ENCODE data around the gene FBXW5. TPM values are rescaled to one million over a fixed set of nuclear protein-coding genes. Genes with fewer than 3 reads are reported as not detected.

FBXW5 gene
- polyA plus RNA-seq, 4 donors = 96.1 to 262 (median 181) TPM

GRCh38 chr9:136943291-136944211, 987 bp downstream of the FBXW5 start:
- 11 to 20% (median 15%) methylated on average over 52 to 61 of the region's 61 CpGs for WGBS, 3 donors
- peak in 1 of 2 donors; percentile 30 for DNase-seq
- peaks cover 21 to 55% (median 23%) of the 10 kb centered on the region in 3 donors for H3K36me3 ChIP-seq (ENCODE audit: control insufficient read depth in 3 of 3, insufficient read depth in 2 of 3, low read depth in 1 of 3, low read length in 3 of 3)
- H3K27ac ChIP-seq (ENCODE audit: low read depth in 1 of 3, low read length in 2 of 3) = peak overlapping the region; percentile 78 to 91 (median 91)
- no peaks in the 10 kb centered on the region for H3K9me3 ChIP-seq (ENCODE audit: control insufficient read depth in 2 of 2, insufficient read depth in 1 of 2, low read depth in 1 of 2, low read length in 1 of 2)
- peak overlapping the region; percentile 89 to 97 (median 90) for H3K4me3 ChIP-seq (ENCODE audit: low read depth in 1 of 3, low read length in 3 of 3)
- no peaks in the 10 kb centered on the region for H3K27me3 ChIP-seq (ENCODE audit: control insufficient read depth in 3 of 3, insufficient read depth in 3 of 3, low read length in 3 of 3)
- FAIRE-seq = no peak
- H3K4me1 ChIP-seq (ENCODE audit: control insufficient read depth in 3 of 3, insufficient read depth in 2 of 3, low read depth in 1 of 3, low read length in 2 of 3) = peaks cover 0 to 40% (median 2%) of the 10 kb centered on the region in 3 donors

DNA sequence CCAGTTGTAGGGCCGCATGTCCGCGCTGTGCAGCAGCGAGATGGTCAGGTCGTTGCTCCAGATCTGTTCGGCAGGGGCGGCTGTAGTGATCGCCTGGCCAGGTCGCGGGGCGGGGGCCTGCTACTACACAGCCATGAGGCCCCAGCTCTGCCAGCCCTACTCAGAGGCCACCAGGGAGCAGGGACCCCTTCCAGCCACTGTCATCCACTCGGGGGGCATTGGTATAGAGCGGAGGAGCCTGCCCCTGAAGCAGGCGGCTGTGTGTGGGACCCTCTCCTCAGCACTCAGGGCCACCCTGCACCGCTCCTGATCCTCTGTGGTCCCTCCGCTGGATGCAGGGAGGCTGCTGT, 1.7 kb downstream of the FBXW5 start:
- Histone ChIP-seq H3K36me3 (ENCODE audit: control insufficient read depth in 3 of 3, insufficient read depth in 2 of 3, low read depth in 1 of 3, low read length in 3 of 3) (peaks cover 21 to 60% (median 23%) of the 10 kb centered on the region in 3 donors), H3K27ac (ENCODE audit: low read depth in 1 of 3, low read length in 2 of 3) (no peak overlapping the region), H3K4me1 (ENCODE audit: control insufficient read depth in 3 of 3, insufficient read depth in 2 of 3, low read depth in 1 of 3, low read length in 2 of 3) (peaks cover 0 to 34% (median 2%) of the 10 kb centered on the region in 3 donors), H3K27me3 (ENCODE audit: control insufficient read depth in 3 of 3, insufficient read depth in 3 of 3, low read length in 3 of 3) (no peaks in the 10 kb centered on the region), H3K4me3 (ENCODE audit: low read depth in 1 of 3, low read length in 3 of 3) (peak overlapping the region in 2 of 3 donors; percentile 89 to 97), H3K9me3 (ENCODE audit: control insufficient read depth in 2 of 2, insufficient read depth in 1 of 2, low read depth in 1 of 2, low read length in 1 of 2) (no peaks in the 10 kb centered on the region)
- no peak for DNase-seq
- 93 to 97% (median 94%) methylated on average over 16 of the region's 16 CpGs for WGBS, 3 donors
- FAIRE-seq = no peak

GRCh38 chr9:136942112-136942880, 2.2 kb downstream of the FBXW5 start:
- peak overlapping the region in 1 of 3 donors; percentile 97 for H3K4me3 ChIP-seq (ENCODE audit: low read depth in 1 of 3, low read length in 3 of 3)
- no peak overlapping the region for H3K27ac ChIP-seq (ENCODE audit: low read depth in 1 of 3, low read length in 2 of 3)
- no peaks in the 10 kb centered on the region for H3K27me3 ChIP-seq (ENCODE audit: control insufficient read depth in 3 of 3, insufficient read depth in 3 of 3, low read length in 3 of 3)
- H3K9me3 ChIP-seq (ENCODE audit: control insufficient read depth in 2 of 2, insufficient read depth in 1 of 2, low read depth in 1 of 2, low read length in 1 of 2) = no peaks in the 10 kb centered on the region
- 93 to 94% (median 94%) methylated on average over 50 to 60 of the region's 60 CpGs for WGBS, 3 donors
- H3K36me3 ChIP-seq (ENCODE audit: control insufficient read depth in 3 of 3, insufficient read depth in 2 of 3, low read depth in 1 of 3, low read length in 3 of 3) = peaks cover 21 to 63% (median 23%) of the 10 kb centered on the region in 3 donors
- no peak for FAIRE-seq
- DNase-seq = no peak
- peaks cover 0 to 29% (median 2%) of the 10 kb centered on the region in 3 donors for H3K4me1 ChIP-seq (ENCODE audit: control insufficient read depth in 3 of 3, insufficient read depth in 2 of 3, low read depth in 1 of 3, low read length in 2 of 3)

- FAIRE-seq = no peak
- H3K4me3 ChIP-seq (ENCODE audit: low read depth in 1 of 3, low read length in 3 of 3) = no peak overlapping the region
- no peak overlapping the region for H3K27ac ChIP-seq (ENCODE audit: low read depth in 1 of 3, low read length in 2 of 3)
- no peak for DNase-seq
- H3K9me3 ChIP-seq (ENCODE audit: control insufficient read depth in 2 of 2, insufficient read depth in 1 of 2, low read depth in 1 of 2, low read length in 1 of 2) = no peaks in the 10 kb centered on the region
- H3K27me3 ChIP-seq (ENCODE audit: control insufficient read depth in 3 of 3, insufficient read depth in 3 of 3, low read length in 3 of 3) = no peaks in the 10 kb centered on the region
- peaks cover 0 to 28% (median 2%) of the 10 kb centered on the region in 3 donors for H3K4me1 ChIP-seq (ENCODE audit: control insufficient read depth in 3 of 3, insufficient read depth in 2 of 3, low read depth in 1 of 3, low read length in 2 of 3)
- peaks cover 21 to 66% (median 23%) of the 10 kb centered on the region in 3 donors for H3K36me3 ChIP-seq (ENCODE audit: control insufficient read depth in 3 of 3, insufficient read depth in 2 of 3, low read depth in 1 of 3, low read length in 3 of 3)
- WGBS, 3 donors = 94 to 96% (median 95%) methylated on average over 51 to 55 of the region's 55 CpGs
These were observed 3.1 kb downstream of the FBXW5 start for GRCh38 chr9:136941231-136942111.

- Histone ChIP-seq H3K27me3 (ENCODE audit: control insufficient read depth in 3 of 3, insufficient read depth in 3 of 3, low read length in 3 of 3) (no peaks in the 10 kb centered on the region), H3K9me3 (ENCODE audit: control insufficient read depth in 2 of 2, insufficient read depth in 1 of 2, low read depth in 1 of 2, low read length in 1 of 2) (no peaks in the 10 kb centered on the region), H3K27ac (ENCODE audit: low read depth in 1 of 3, low read length in 2 of 3) (no peak overlapping the region), H3K36me3 (ENCODE audit: control insufficient read depth in 3 of 3, insufficient read depth in 2 of 3, low read depth in 1 of 3, low read length in 3 of 3) (peaks cover 21 to 61% (median 23%) of the 10 kb centered on the region in 3 donors), H3K4me1 (ENCODE audit: control insufficient read depth in 3 of 3, insufficient read depth in 2 of 3, low read depth in 1 of 3, low read length in 2 of 3) (peaks cover 0 to 20% (median 2%) of the 10 kb centered on the region in 3 donors), H3K4me3 (ENCODE audit: low read depth in 1 of 3, low read length in 3 of 3) (no peak overlapping the region)
- FAIRE-seq (no peak), DNase-seq (no peak)
- 94 to 96% (median 95%) methylated on average over 37 to 42 of the region's 42 CpGs for WGBS, 3 donors
These were observed 3.9 kb downstream of the FBXW5 start for GRCh38 chr9:136940526-136941230.

- no peaks in the 10 kb centered on the region for H3K27me3 ChIP-seq (ENCODE audit: control insufficient read depth in 3 of 3, insufficient read depth in 3 of 3, low read length in 3 of 3)
- H3K27ac ChIP-seq (ENCODE audit: low read depth in 1 of 3, low read length in 2 of 3) = no peak overlapping the region
- H3K4me1 ChIP-seq (ENCODE audit: control insufficient read depth in 3 of 3, insufficient read depth in 2 of 3, low read depth in 1 of 3, low read length in 2 of 3) = peaks cover 0 to 14% (median 2%) of the 10 kb centered on the region in 3 donors
- no peak for FAIRE-seq
- WGBS, 3 donors = 74 to 78% (median 77%) methylated on average over 16 of the region's 16 CpGs
- peaks cover 21 to 60% (median 23%) of the 10 kb centered on the region in 3 donors for H3K36me3 ChIP-seq (ENCODE audit: control insufficient read depth in 3 of 3, insufficient read depth in 2 of 3, low read depth in 1 of 3, low read length in 3 of 3)
- DNase-seq = no peak
- no peak overlapping the region for H3K4me3 ChIP-seq (ENCODE audit: low read depth in 1 of 3, low read length in 3 of 3)
- H3K9me3 ChIP-seq (ENCODE audit: control insufficient read depth in 2 of 2, insufficient read depth in 1 of 2, low read depth in 1 of 2, low read length in 1 of 2) = no peaks in the 10 kb centered on the region
These were observed 4.5 kb downstream of the FBXW5 start for GRCh38 chr9:136939996-136940525.

DNA sequence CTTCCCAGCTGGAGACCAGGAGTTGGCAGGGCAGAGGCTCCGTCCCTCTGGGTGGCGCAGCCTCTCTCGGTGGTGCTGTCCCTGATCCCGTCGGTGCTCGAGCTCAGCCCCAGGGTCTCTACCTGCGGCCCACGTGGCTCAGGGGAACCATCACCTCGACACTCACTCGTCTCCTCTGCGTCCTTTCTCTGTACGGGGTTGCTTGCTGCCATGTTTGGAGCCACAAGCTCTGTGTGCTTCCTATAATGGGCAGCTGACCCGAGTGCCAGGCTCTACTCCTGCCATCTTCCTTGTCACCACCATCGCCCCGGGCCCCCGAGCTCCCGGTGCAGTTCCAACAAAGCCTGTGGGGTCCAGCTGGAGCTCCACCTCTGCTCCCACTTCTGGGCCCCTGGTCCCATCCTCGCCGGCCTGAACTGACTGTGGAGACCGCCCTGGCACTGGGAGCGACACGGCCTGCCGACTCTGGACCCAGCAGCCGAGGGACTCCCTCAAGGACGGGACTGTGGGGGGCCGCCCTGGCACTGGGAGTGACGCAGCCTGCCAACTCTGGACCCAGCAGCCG, 5.0 kb downstream of the FBXW5 start:
- Histone ChIP-seq H3K27me3 (ENCODE audit: control insufficient read depth in 3 of 3, insufficient read depth in 3 of 3, low read length in 3 of 3) (no peaks in the 10 kb centered on the region), H3K36me3 (ENCODE audit: control insufficient read depth in 3 of 3, insufficient read depth in 2 of 3, low read depth in 1 of 3, low read length in 3 of 3) (peaks cover 21 to 65% (median 23%) of the 10 kb centered on the region in 3 donors), H3K27ac (ENCODE audit: low read depth in 1 of 3, low read length in 2 of 3) (no peak overlapping the region), H3K9me3 (ENCODE audit: control insufficient read depth in 2 of 2, insufficient read depth in 1 of 2, low read depth in 1 of 2, low read length in 1 of 2) (no peaks in the 10 kb centered on the region), H3K4me3 (ENCODE audit: low read depth in 1 of 3, low read length in 3 of 3) (no peak overlapping the region), H3K4me1 (ENCODE audit: control insufficient read depth in 3 of 3, insufficient read depth in 2 of 3, low read depth in 1 of 3, low read length in 2 of 3) (peaks cover 0 to 11% (median 2%) of the 10 kb centered on the region in 3 donors)
- no peak for DNase-seq
- FAIRE-seq = no peak
- 92 to 94% (median 92%) methylated on average over 28 of the region's 28 CpGs for WGBS, 3 donors

Data from small intestine (tissue), 7 donors.